ENCODE results near the gene ACOT7.

ACOT7 gene

GRCh38 chr1:6257541-6258069 is 136.0 kb downstream of the ACOT7 start:
- peaks cover 5% of the 10 kb centered on the region for H3K4me1 Mint-ChIP-seq (ENCODE audit: low read depth)
- H3K27ac Mint-ChIP-seq, result no peak overlapping the region
- no peaks in the 10 kb centered on the region for H3K36me3 Mint-ChIP-seq (ENCODE audit: low read depth)
- peaks cover 28% of the 10 kb centered on the region for H3K27me3 Mint-ChIP-seq
- DNase-seq, result no peak
- no peak overlapping the region for H3K4me3 Mint-ChIP-seq
- H3K9me3 Mint-ChIP-seq, result no peaks in the 10 kb centered on the region

- no peak for DNase-seq
- Mint-ChIP-seq H3K27ac (no peak overlapping the region), H3K36me3 (ENCODE audit: low read depth) (no peaks in the 10 kb centered on the region), H3K4me3 (no peak overlapping the region), H3K9me3 (no peaks in the 10 kb centered on the region), H3K4me1 (ENCODE audit: low read depth) (peaks cover 5% of the 10 kb centered on the region), H3K27me3 (peaks cover 28% of the 10 kb centered on the region)
Measured at GRCh38 chr1:6256645-6257044, 136.9 kb downstream of the ACOT7 start.

- Mint-ChIP-seq H3K36me3 (ENCODE audit: low read depth) (no peaks in the 10 kb centered on the region), H3K27me3 (peaks cover 40% of the 10 kb centered on the region), H3K4me1 (ENCODE audit: low read depth) (peaks cover 3% of the 10 kb centered on the region), H3K9me3 (no peaks in the 10 kb centered on the region), H3K4me3 (no peak overlapping the region), H3K27ac (no peak overlapping the region)
- no peak for DNase-seq
Measured at GRCh38 chr1:6254691-6255090, 138.9 kb downstream of the ACOT7 start.

GRCh38 chr1:6253380-6253779 is 140.2 kb downstream of the ACOT7 start:
- H3K27me3 Mint-ChIP-seq, result peaks cover 34% of the 10 kb centered on the region
- no peak overlapping the region for H3K4me3 Mint-ChIP-seq
- no peaks in the 10 kb centered on the region for H3K36me3 Mint-ChIP-seq (ENCODE audit: low read depth)
- H3K9me3 Mint-ChIP-seq, result no peaks in the 10 kb centered on the region
- no peak for DNase-seq
- peaks cover 2% of the 10 kb centered on the region for H3K4me1 Mint-ChIP-seq (ENCODE audit: low read depth)
- no peak overlapping the region for H3K27ac Mint-ChIP-seq

- no peak overlapping the region for H3K4me3 Mint-ChIP-seq
- DNase-seq, result no peak
- no peaks in the 10 kb centered on the region for H3K9me3 Mint-ChIP-seq
- no peaks in the 10 kb centered on the region for H3K36me3 Mint-ChIP-seq (ENCODE audit: low read depth)
- H3K27me3 Mint-ChIP-seq, result peaks cover 39% of the 10 kb centered on the region
- no peak overlapping the region for H3K27ac Mint-ChIP-seq
- H3K4me1 Mint-ChIP-seq (ENCODE audit: low read depth), result peaks cover 2% of the 10 kb centered on the region
Measured at GRCh38 chr1:6252374-6252710, 141.2 kb downstream of the ACOT7 start.

GRCh38 chr1:6251681-6252373 is 141.7 kb downstream of the ACOT7 start:
- no peak overlapping the region for H3K4me3 Mint-ChIP-seq
- no peaks in the 10 kb centered on the region for H3K9me3 Mint-ChIP-seq
- peaks cover 2% of the 10 kb centered on the region for H3K4me1 Mint-ChIP-seq (ENCODE audit: low read depth)
- no peak overlapping the region for H3K27ac Mint-ChIP-seq
- DNase-seq, result no peak
- no peaks in the 10 kb centered on the region for H3K36me3 Mint-ChIP-seq (ENCODE audit: low read depth)
- H3K27me3 Mint-ChIP-seq, result peaks cover 44% of the 10 kb centered on the region

- no peak overlapping the region for H3K27ac Mint-ChIP-seq
- H3K4me1 Mint-ChIP-seq (ENCODE audit: low read depth), result peaks cover 7% of the 10 kb centered on the region
- peaks cover 50% of the 10 kb centered on the region for H3K27me3 Mint-ChIP-seq
- H3K36me3 Mint-ChIP-seq (ENCODE audit: low read depth), result no peaks in the 10 kb centered on the region
- DNase-seq, result no peak
- no peak overlapping the region for H3K4me3 Mint-ChIP-seq
- no peaks in the 10 kb centered on the region for H3K9me3 Mint-ChIP-seq
Measured at GRCh38 chr1:6251233-6251632, 142.3 kb downstream of the ACOT7 start.

- Mint-ChIP-seq H3K4me3 (no peak overlapping the region), H3K4me1 (ENCODE audit: low read depth) (peaks cover 10% of the 10 kb centered on the region), H3K27ac (no peak overlapping the region), H3K9me3 (no peaks in the 10 kb centered on the region), H3K36me3 (ENCODE audit: low read depth) (no peaks in the 10 kb centered on the region), H3K27me3 (peaks cover 54% of the 10 kb centered on the region)
- no peak for DNase-seq
Measured at GRCh38 chr1:6249739-6250689, 143.6 kb downstream of the ACOT7 start.

GRCh38 chr1:6248932-6249738 is 144.4 kb downstream of the ACOT7 start:
- no peak for DNase-seq
- Mint-ChIP-seq H3K9me3 (no peaks in the 10 kb centered on the region), H3K4me1 (ENCODE audit: low read depth) (peaks cover 10% of the 10 kb centered on the region), H3K36me3 (ENCODE audit: low read depth) (no peaks in the 10 kb centered on the region), H3K27ac (no peak overlapping the region), H3K27me3 (peaks cover 60% of the 10 kb centered on the region), H3K4me3 (no peak overlapping the region)

- no peak overlapping the region for H3K4me3 Mint-ChIP-seq
- no peak for DNase-seq
- no peaks in the 10 kb centered on the region for H3K9me3 Mint-ChIP-seq
- peaks cover 10% of the 10 kb centered on the region for H3K4me1 Mint-ChIP-seq (ENCODE audit: low read depth)
- H3K27ac Mint-ChIP-seq, result no peak overlapping the region
- H3K36me3 Mint-ChIP-seq (ENCODE audit: low read depth), result no peaks in the 10 kb centered on the region
- peaks cover 69% of the 10 kb centered on the region for H3K27me3 Mint-ChIP-seq
Measured at GRCh38 chr1:6248161-6248776, 145.3 kb downstream of the ACOT7 start.

- peaks cover 10% of the 10 kb centered on the region for H3K4me1 Mint-ChIP-seq (ENCODE audit: low read depth)
- H3K27me3 Mint-ChIP-seq, result peaks cover 75% of the 10 kb centered on the region
- no peaks in the 10 kb centered on the region for H3K36me3 Mint-ChIP-seq (ENCODE audit: low read depth)
- no peak overlapping the region for H3K4me3 Mint-ChIP-seq
- no peaks in the 10 kb centered on the region for H3K9me3 Mint-ChIP-seq
- DNase-seq, result no peak
- no peak overlapping the region for H3K27ac Mint-ChIP-seq
Measured at GRCh38 chr1:6247651-6248050, 145.9 kb downstream of the ACOT7 start.

GRCh38 chr1:6246497-6247467 is 146.8 kb downstream of the ACOT7 start:
- no peaks in the 10 kb centered on the region for H3K9me3 Mint-ChIP-seq
- peak; percentile 88 for DNase-seq
- peak overlapping the region; percentile 79 for H3K27ac Mint-ChIP-seq
- peak overlapping the region; percentile 49 for H3K4me3 Mint-ChIP-seq
- peaks cover 10% of the 10 kb centered on the region for H3K4me1 Mint-ChIP-seq (ENCODE audit: low read depth)
- no peaks in the 10 kb centered on the region for H3K36me3 Mint-ChIP-seq (ENCODE audit: low read depth)
- H3K27me3 Mint-ChIP-seq, result peaks cover 72% of the 10 kb centered on the region

GRCh38 chr1:6245869-6246496 is 147.6 kb downstream of the ACOT7 start:
- no peak overlapping the region for H3K4me3 Mint-ChIP-seq
- H3K4me1 Mint-ChIP-seq (ENCODE audit: low read depth), result peaks cover 15% of the 10 kb centered on the region
- H3K27ac Mint-ChIP-seq, result no peak overlapping the region
- no peaks in the 10 kb centered on the region for H3K9me3 Mint-ChIP-seq
- peaks cover 72% of the 10 kb centered on the region for H3K27me3 Mint-ChIP-seq
- DNase-seq, result peak; percentile 67
- no peaks in the 10 kb centered on the region for H3K36me3 Mint-ChIP-seq (ENCODE audit: low read depth)

Measured in activated T-cell treated with anti-CD3 and anti-CD28 coated beads, Interleukin-2, amount 50 U/mL, for 24 hours (primary cell).